HuH-7.5 (cell line): Measurements from ENCODE around the gene SDK2.

Source experiments
- DNase-seq: peaks from one replicate; pipeline ENCODE4 v3.0.0; 2011; ENCODE audit warnings: low spot score

The SDK2 gene

DNA sequence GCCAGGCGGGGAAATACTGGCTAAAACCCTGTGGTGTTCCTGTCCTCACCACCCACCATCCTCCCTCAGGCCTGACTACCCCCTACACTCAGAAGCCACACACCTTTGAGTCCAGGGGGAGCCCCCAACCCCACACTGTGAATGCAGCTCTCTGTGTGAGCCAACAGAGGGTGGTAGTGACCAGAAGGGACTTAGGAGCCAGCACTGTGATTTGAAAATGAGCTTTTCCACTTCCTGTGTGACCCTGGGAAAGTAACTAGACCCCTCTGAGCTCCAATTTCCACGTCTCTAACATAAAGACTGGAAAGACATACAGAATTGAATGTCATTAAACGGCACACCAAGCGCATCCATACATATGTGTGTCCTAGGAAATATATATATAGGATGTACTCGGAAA lies 58.7 kb downstream of the SDK2 start:
- DNase-seq: no peak

DNA sequence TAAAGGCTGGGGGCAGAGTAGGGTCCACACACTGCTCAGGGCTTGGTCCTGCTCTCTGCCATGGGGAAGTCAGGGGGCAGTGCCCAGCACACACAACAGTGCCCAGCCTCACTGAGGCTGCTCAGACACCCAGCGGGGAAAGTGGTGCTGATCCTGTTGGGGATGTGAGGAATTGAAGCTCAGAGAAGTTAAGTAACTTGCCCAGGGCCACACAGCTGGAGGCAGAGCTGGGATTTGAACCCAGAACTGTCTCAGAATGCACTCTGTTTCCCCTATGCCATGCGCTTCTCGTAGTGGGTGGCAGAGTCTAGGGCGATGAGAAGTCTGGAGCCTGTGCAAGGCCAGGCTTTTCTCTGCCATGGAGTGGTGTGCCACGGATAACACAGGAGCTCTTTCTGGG lies 59.3 kb downstream of the SDK2 start:
- DNase-seq: no peak

DNA sequence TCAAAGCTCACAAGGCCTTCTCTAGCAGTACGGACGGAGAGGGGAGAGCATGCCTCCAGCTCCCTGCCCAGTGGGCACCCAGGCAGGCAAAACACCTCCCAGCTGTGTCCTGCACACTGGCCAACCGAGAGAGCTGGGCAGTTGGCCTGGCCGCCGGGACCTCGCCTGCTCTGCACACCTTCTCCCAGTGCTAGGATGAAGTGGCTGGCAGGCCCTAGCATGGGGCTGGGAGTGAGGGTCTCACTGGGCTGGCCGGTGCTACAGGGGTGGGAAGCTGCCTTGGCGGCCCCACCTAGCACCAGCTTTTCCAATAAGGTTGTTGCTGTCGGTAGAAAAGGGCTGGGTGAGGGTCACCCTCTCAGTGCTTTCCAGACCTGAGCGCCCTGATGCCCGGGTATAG lies 60.2 kb downstream of the SDK2 start:
- no peak for DNase-seq

DNA sequence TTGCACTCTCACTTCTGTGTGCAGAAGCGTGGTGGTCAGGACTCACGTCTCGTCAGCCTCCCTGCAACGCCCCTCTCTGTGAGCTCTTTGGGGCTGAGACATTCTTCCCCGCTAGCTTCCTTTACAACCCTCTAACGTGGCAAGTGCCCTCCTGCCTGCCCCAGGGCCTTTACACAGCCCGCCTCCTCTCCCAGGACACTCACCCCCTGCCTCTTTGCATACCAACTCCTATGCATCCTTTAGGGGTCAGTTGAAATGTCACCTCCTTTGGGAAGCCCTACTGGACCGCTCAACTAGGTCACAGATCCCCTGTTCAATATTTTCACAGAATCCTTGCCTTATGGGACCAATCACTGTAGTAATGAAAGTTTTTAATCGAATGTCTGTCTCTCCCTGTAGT lies 61.4 kb downstream of the SDK2 start:
- DNase-seq: no peak

DNA sequence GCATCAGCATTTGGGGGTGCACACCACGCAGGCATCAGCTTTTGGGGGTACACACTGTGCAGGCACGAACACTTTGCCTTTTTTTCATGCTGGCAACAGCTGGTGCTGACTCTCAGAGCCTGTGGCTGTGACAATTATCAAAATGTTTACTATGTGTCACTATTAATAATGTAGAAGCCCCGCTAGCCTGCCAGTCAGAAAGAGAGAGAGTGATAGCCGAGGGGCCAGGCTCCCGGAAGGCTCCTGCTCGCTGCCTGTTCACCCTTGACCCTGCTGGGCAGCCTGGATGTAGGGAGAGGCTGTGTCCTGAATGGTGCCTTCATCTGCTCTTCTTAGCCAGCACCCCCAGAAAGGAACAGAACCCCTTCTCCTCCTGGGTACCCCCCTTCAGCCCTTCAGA lies 61.9 kb downstream of the SDK2 start:
- no peak for DNase-seq

DNA sequence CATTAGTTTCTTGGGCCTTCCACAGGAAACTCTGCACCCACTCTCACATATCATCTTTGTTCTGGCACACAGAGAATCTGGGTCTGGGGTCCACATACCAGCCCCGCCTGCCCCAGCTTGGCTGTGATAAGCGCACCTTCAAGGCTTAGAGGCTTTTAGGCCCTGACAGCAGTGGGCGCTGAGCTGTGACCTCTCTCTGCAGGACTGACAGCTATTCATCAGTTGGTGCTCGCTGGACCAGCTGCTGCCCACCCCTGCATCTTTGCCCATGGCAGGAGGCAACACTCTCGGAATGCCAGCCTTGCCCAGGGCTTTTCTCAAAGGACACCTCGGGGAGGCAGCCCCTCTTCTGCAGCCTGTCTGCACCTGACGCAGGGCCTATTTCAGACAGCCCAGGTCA lies 62.9 kb downstream of the SDK2 start:
- no peak for DNase-seq

DNA sequence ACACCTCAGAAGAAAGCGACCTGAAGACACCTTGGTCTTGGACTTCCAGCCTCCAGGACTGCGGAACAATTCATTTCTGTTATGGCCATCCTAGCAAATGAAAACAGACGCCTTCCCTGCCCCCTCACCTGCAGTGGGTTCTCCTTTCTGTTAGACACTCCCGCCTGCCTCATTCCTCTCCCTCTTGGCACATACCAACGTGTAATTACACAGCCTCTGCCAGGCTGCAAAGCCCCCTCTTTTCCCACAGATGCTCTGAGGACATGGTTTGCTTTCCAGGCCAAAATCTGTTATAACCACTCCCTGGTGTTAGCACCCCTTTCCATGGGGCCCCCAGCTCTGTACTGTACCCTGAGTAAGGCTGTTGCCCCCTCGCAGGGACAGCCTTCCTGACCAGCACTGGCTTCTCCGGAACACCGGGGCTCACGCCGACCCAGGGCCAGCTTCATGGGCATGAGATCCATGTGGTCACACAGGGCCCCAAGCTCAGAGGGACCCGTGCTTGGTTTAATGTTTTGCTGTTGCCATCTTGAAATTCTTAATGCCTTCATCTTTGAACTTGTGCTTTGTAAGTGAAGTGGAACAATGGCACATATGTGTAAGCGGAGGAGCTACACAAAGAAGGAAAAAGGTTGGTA lies 64.1 kb downstream of the SDK2 start:
- DNase-seq: no peak

DNA sequence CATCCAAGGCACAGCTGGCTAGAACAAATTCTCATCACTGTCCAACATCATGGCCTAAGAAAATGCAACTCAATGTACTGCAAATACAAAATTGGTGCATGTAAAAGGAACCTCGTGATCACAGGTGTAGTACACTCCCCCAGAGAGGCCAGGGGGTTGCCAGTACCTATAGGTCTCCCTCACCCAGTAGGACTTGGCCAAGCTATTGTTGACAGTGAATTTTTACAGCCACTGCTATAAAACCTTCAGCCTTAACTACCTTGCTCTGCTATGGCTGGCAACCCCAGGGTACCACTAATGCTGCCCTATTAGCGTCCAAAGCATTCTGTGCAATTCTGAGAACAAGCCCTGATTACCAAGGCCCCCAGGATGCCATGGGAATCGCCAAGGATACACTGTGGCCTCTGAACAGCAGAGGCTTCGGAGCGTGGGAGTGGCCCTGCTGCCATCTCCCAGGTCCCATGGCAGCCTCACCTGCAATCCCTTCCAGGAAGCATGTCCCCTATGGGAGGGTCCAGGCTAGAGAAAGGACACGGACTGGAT lies 67.6 kb downstream of the SDK2 start:
- no peak for DNase-seq

DNA sequence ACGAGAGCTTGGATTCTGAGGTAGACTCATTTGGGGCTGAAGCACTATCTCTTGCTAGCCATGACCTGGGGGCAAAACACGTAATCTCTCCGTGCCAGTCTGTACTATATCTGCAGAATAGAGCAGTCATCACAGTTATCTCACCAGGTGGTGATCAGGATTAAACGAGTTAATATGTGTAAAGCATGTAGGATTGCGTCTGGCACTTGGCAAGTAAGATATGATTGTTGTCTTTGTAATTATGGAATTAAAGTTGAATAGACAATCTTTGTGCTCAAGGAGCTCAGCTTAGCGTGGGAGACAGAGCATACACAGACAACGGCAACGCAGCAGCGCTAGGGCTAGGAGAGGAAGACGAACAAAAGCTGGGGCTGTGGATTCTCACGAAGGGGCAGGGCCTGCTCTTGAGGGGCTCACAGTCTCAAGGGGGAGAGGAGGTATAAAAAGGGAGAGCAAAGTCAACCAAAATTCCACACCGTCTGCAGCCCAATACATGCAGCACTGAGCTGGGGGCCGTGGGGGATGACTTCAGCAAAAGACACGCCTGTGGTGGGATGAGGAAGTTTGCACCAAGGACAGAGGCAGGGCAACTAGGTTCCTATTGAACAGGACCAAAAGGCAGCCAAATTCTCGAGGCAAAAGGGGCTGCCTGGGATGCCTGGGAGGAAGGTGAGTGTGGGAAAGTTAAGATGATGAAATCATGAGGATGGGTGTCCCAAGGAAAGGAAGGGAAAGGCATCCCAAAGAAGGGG lies 68.6 kb downstream of the SDK2 start:
- no peak for DNase-seq

DNA sequence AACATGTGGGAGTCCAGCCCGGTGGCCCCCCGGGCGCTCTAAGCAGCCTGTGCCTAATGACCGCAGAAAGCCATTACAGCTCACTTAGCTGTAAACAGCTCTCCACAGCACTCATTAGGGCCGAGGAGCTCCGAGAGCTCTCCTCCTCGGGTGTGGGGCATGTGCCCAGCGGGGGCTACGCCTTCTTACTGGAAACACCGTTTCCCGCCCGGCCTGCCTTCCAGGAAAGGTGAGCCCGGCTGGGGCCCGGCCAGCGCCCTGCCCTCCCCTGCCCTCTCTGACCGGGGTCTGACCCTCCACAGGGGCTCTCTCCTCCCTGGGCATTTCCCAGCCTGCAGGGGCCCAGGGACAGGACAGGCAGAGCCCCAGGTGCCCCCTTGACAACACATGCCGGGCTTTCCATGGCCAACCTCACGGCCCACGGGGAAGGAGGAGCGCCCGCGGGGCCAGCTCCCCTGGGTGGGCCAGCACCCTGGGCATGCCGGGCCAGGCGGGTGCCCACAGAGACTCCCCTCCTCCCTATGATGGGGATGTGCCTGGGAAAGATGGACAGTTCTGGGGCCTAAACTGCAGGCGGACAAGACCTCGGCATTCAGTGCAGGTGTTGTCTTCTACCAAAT lies 72.6 kb downstream of the SDK2 start:
- DNase-seq: no peak

DNA sequence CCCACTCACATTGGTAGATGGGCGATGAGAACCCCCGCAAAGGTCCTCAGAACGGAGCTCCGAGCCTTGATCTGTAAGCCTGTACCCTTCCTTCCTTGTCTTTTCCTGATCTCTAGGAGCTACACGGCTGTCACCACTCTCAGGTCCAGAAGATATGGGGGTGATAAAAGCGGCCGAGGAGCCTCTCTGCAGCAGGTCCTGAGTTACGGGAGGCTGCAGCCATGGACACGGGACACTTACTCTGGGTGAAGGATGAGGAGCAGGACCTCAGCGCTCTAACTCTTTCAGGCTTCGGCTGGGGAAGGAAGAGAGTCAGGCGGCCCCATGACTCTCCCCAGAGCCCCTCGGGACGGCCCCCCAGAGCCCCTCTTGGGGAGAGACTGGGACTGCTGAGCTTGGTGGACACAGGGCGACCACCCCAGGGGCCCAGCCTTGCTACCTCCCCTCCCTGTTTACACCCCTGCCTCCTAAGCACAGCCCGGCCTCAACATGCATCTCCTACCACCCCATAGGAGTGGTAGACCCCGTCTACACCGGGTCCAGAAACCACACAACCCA lies 74.4 kb downstream of the SDK2 start:
- no peak for DNase-seq

DNA sequence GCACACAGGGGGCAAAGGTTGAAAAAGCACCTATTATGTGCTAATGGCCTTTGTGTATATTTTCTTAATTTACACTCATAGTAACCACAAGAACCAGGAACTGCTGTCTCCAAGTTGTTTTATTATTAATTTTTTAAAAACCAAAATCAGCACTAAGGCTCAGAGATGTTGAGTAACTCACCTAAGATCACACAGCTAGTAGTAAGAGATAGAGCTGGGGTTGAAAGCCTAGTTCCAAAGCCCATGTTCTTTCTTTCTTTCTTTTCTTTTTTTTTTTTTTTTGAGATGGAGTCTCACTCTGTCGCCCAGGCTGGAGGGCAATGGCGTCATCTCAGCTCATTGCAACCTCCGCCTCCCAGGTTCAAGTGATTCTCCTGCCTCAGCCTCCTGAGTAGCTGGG lies 75.3 kb downstream of the SDK2 start:
- DNase-seq: no peak

DNA sequence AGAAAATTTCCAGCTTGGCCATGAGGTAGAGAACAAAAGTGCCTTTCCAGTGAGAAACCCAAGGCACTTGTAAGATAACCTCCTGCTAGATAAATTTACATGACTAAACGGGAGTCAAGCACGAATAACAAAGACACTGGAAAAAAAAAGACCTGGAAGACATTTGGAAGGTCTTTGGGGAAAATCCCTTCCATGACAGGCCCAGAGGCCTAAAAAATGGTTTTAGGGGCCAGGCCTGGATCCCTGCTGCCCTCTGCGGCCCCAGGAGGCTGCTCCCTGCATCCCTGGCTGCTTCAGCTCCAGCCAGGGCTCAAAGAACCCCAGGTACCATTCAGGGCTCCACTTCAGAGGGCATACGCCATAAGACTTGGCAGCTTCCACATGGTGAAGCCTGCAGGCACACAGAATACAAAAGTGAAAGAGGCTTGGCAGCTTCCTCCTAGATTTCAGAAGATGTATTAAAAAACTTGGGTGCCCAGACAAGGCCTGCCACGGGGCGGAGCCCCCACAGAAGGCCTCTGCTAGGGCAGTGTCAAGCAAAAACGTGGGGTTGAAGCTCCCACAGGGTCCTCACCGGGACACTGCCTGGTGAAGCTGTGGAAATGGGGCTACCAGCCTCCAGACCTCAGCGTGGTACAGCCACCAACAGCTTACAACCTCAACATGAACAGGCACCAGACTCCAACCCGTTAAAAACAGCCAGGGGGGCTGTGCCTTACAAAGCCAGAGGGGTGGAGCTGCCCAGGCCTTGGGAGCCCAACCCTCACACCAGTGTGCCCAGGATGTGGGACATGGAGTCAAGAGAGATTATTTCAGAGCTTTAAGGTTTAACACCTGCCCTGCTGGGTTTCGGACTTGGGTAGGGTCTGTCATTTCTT lies 77.1 kb downstream of the SDK2 start:
- no peak for DNase-seq

DNA sequence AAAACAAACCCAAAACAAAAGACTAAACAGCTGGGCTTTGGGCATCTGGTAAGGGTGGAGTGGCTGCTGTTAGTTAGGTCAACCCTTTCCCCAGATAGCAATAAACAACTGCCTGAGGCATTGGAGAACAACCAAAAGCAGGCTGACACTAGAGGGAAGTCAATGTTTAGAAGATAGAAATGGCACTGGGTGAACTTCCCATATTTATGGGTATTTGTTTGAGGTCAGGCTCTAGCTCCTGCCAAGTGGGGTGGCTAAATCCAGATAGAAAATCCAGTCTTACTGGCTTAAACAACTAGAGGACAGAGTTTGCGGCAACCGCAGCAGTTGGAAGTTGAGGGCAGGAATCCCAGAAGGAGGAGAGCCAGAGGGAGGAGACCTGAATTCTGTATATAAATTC lies 79.4 kb downstream of the SDK2 start:
- no peak for DNase-seq

DNA sequence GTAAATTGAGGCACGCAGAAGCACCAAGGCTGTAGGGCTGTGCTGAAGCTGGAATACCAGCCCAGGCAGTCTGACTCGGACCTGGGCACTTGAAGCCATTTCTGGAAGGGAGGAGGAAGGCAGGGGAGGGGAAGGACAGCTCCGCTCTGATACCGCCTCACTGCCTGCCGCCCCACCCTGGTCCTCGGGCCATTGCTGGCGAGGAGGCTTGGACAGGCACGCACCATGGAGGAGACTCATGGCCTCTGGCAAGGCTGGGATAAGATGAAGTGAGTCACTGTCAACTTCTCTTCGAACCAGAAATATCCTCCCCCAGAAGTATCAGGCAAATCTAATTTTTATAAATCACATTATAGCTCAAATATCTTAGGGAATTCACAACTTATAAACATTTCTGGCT lies 81.3 kb downstream of the SDK2 start:
- DNase-seq: no peak

DNA sequence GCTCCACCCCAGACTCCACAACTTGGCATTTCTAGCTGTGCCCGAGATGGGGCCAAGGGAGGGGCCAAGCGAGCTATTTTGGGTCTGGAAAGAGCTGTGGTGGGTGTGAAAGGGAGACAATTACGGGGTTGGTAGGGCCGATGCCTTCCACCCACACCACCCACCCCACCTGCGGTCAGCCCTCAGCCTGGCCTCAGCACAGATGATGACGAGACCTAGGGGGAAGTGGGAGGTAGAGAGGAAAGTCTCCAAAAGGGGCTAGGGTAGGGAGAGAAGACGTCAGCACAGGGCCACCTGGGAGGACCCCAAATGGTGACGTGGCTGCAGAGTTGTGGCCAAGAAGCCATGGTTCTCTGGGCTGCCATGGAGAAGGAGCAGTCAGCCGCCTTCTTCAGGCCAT lies 83.1 kb downstream of the SDK2 start:
- no peak for DNase-seq

DNA sequence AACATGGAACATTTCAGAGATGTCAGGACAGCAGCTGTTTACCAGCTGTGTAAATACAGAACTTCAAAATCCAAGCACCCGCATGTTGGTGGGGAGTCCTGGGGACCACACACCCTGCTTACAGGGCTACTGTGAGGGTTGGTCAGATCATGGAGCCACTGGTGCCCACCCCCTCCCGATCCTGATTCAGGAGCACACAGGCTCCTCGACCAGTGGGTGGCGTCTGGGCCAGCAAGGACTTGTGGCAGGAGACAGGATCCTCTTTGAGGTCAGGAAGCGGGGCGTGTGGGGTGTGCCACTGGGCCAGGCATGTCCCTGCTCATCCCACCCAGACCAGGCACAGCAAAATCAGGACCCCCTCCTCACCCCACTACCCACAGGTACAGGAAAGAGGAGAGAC lies 83.6 kb downstream of the SDK2 start:
- DNase-seq: no peak

DNA sequence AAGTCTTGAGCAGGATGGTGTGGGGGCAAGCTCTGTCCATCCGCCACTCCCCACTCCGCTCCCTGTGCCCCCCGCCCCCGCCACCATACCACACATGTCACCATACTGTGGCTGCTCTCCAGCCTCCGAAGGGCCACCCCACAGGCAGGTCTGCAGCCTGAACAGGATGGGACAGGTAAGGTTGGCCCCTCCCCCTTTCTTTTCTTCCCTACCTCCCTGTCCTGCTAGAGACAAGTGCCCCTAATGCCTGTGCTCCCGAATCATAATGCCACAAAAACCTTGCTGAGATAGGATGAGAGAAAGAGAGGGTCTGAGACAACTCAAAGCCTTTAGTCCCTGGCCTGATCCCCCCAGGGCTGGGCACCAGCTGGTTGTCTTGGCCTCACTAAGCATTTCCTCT lies 84.7 kb downstream of the SDK2 start:
- DNase-seq: no peak

DNA sequence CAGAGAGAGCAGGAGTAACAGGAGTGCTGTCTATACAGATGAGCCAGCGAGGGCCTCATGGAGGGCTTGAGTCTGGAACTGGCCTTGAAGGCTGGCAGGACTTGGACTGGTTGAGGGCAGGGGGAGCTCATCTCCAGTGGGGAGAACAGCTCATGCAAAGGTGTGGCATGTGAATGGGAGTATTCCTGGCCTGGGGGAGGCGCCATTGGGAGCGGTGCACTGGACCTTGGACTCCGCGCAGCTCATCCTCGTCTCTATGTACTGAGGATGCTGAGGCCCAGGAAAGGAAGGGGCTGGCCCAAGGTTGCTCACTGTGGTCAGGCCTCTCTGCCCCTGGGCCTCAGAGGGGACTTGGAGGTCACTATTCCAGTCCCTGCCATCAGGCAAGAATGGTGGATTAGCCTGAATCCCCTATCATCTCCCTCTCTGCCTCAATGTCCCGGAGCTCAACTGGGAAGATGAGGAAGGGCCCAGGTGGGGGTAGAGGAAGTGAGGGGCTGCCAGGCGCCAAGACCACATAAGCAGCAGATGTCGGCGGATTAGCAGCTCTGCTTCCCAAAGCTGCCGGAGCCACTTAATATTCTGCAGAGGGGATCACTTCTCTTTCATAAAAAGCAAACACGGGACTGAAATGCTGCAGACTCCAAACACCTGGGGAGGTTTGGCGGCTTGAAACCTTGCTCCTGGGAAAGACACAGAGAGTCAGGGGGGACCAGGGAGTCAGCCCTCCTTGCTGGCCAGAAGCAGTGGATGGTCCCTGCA lies 88.9 kb downstream of the SDK2 start:
- DNase-seq: no peak

DNA sequence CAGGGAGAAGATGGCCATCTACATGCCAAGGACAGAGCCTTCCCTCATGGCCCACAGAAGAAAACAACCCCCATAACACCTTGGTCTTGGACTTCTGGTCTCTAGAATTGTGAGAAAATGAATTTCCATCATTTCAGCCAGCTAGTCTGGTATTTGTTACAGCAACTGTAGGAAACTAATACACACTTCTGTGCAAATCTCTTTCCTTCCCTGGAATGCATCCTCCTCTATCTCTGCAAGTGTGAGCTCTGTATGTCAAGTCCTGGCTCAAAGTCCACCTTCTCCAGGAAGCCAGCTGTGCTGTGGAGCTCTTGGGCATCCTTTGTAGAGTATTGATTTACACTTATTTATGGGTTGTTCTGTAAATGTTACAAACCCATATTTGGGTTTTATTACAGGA lies 89.7 kb downstream of the SDK2 start:
- no peak for DNase-seq

DNA sequence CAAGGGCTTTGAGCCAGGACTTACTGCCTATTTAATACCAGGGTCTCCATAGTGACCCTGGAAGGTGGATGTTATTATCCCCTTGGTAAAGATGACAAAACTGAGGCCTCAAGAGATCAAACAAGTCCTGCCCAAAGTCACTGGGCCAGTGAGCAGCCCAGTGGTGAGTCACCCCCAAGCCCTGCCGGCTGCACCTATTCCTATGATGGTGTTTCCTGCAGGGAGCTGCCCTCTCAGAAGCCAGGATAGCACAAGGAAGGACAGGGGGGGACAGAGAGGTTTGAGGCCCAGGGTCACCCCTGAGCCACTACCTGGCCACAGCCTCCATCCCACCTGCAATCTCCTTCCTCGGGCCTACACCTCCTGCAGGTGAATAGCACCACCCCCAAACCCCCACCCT lies 90.9 kb downstream of the SDK2 start:
- no peak for DNase-seq
